GM23338 (cell line): Measurements from ENCODE around the gene TMEM114. TPM values are rescaled to one million over a fixed set of nuclear protein-coding genes. Genes with fewer than 3 reads are reported as not detected.

Experiments used
- ATAC-seq: fragments of 200-7000 bp; cut with Tn5 transposase; 3 replicates; pipeline ENCODE4 v1.9.1; 2020
- DNase-seq: peaks from one replicate; pipeline ENCODE4 v3.0.0-alpha.2; 2015; ENCODE audit warnings: low spot score
- H2AFZ ChIP-seq: fragments of 200-600 bp; sonication (generic); 2 replicates; pipeline ENCODE4 v1.8.0; 2016; ENCODE audit warnings: antibody characterized with exemption, mild to moderate bottlenecking, moderate library complexity
- H3F3A ChIP-seq: fragments of 200-600 bp; sonication (generic); replicated peaks from 2 replicates; pipeline ENCODE4 v1.8.0; 2017; ENCODE audit warnings: antibody characterized with exemption, mixed run types, low read depth
- H3K27ac ChIP-seq: fragments of 200-600 bp; sonication (generic); 2 replicates; pipeline ENCODE4 v1.6.1; 2016; ENCODE audit warnings: low read depth
- H3K27me3 ChIP-seq: fragments of 200-600 bp; sonication (generic); 2 replicates; pipeline ENCODE4 v1.8.0; 2016; ENCODE audit warnings: mild to moderate bottlenecking, mixed run types, moderate library complexity; ENCODE audit not compliant: insufficient read depth
- H3K36me3 ChIP-seq: fragments of 200-600 bp; sonication (generic); 2 replicates; pipeline ENCODE4 v1.8.0; 2016; ENCODE audit warnings: mild to moderate bottlenecking; ENCODE audit not compliant: insufficient read depth
- H3K4me1 ChIP-seq: fragments of 200-600 bp; sonication (generic); 2 replicates; pipeline ENCODE4 v1.8.0; 2016; ENCODE audit warnings: mild to moderate bottlenecking, moderate library complexity; ENCODE audit not compliant: insufficient read depth
- H3K4me2 ChIP-seq: fragments of 200-600 bp; sonication (generic); 2 replicates; pipeline ENCODE4 v1.7.1; 2017; ENCODE audit warnings: mixed run types
- H3K4me3 ChIP-seq: fragments of 200-600 bp; sonication (generic); 2 replicates; pipeline ENCODE4 v1.6.1; 2016; ENCODE audit warnings: mixed run types
- H3K79me2 ChIP-seq: fragments of 200-600 bp; sonication (generic); replicated peaks from 2 replicates; pipeline ENCODE4 v1.8.0; 2017; ENCODE audit warnings: mild to moderate bottlenecking; ENCODE audit not compliant: insufficient read depth
- H3K9me2 ChIP-seq: fragments of 200-600 bp; sonication (generic); 2 replicates; pipeline ENCODE4 v1.8.0; 2017; ENCODE audit not compliant: insufficient read depth
- H4K20me1 ChIP-seq: fragments of 200-600 bp; sonication (generic); replicated peaks from 2 replicates; pipeline ENCODE4 v1.8.0; 2017; ENCODE audit warnings: mild to moderate bottlenecking; ENCODE audit not compliant: insufficient read depth
- H3K27ac Mint-ChIP-seq: 2 replicates; pipeline ENCODE4 v1.8.0; 2020; ENCODE audit warnings: inconsistent platforms, mild to moderate bottlenecking, moderate library complexity, mixed read lengths
- H3K27me3 Mint-ChIP-seq: 3 replicates; pipeline ENCODE4 v1.8.0; 2022; ENCODE audit warnings: low read depth, mild to moderate bottlenecking, moderate library complexity, mixed read lengths, inconsistent platforms; ENCODE audit not compliant: insufficient read depth, poor library complexity
- H3K36me3 Mint-ChIP-seq: 3 replicates; pipeline ENCODE4 v1.8.0; 2021; ENCODE audit warnings: low read depth, mild to moderate bottlenecking, inconsistent platforms, moderate library complexity, mixed read lengths
- H3K4me1 Mint-ChIP-seq: 3 replicates; pipeline ENCODE4 v1.8.0; 2020; ENCODE audit warnings: mild to moderate bottlenecking, inconsistent platforms, mixed read lengths
- H3K4me3 Mint-ChIP-seq: 3 replicates; pipeline ENCODE4 v1.8.0; 2021; ENCODE audit warnings: moderate library complexity, mild to moderate bottlenecking, inconsistent platforms, mixed read lengths
- H3K9me3 Mint-ChIP-seq: 3 replicates; pipeline ENCODE4 v1.8.0; 2020; ENCODE audit warnings: moderate library complexity, mild to moderate bottlenecking, inconsistent platforms, mixed read lengths
- CREB1 ChIP-seq: fragments of 250-450 bp; sonication (Bioruptor Pico); IDR thresholded peaks from 2 replicates; pipeline ENCODE4 v1.5.0; 2020; ENCODE audit warnings: low read depth, mild to moderate bottlenecking, moderate library complexity
- EZH2 ChIP-seq: fragments of 200-600 bp; sonication (generic); IDR thresholded peaks from one replicate; pipeline ENCODE4 v1.8.0; 2017; ENCODE audit warnings: antibody characterized with exemption, mild to moderate bottlenecking, low read depth; ENCODE audit not compliant: unreplicated experiment
- EZH2phosphoT487 ChIP-seq: fragments of 200-600 bp; sonication (generic); IDR thresholded peaks from one replicate; pipeline ENCODE4 v1.8.1; 2018; ENCODE audit warnings: antibody characterized with exemption; ENCODE audit not compliant: unreplicated experiment
- NANOG ChIP-seq: IDR thresholded peaks from 2 replicates; pipeline ENCODE4 v1.6.1; 2016; ENCODE audit warnings: antibody characterized with exemption, borderline replicate concordance
- POLR2AphosphoS5 ChIP-seq: IDR thresholded peaks from 2 replicates; pipeline ENCODE4 v1.6.1; 2016; ENCODE audit warnings: antibody characterized with exemption, low read depth
- ZNF114 ChIP-seq: fragments of 250-450 bp; sonication (Bioruptor Pico); IDR thresholded peaks from 2 replicates; pipeline ENCODE4 v1.5.0; 2020; ENCODE audit warnings: mild to moderate bottlenecking, moderate library complexity
- ZNF331 ChIP-seq: fragments of 250-450 bp; sonication (Bioruptor Pico); IDR thresholded peaks from 2 replicates; pipeline ENCODE4 v1.5.0; 2020; ENCODE audit warnings: low read depth, mild to moderate bottlenecking, moderate library complexity
- polyA plus RNA-seq: library from polyadenylated mRNA; unstranded; fragments of >200 nt; fragmentation: Nextera tagmentation; extraction: Ambion mirVana; gene quantifications from 2 replicates; pipeline ENCODE4 v1.2.1, GENCODE V29; 2016
- total RNA-seq: library from RNA; depleted of rRNA; stranded (reverse); fragments of >200 nt; shearing (Covaris generic); gene quantifications from 2 replicates; pipeline ENCODE4 v1.2.3, GENCODE V29; 2014
- TF ChIP-seq, protein P1 (sequence below): fragments of 250-450 bp; sonication (Bioruptor Pico); IDR thresholded peaks from 2 replicates; pipeline ENCODE4 v1.5.0; 2020; ENCODE audit warnings: mild to moderate bottlenecking, moderate library complexity

Gene TMEM114
- total and polyA plus RNA-seq, 2 experiments from 2014 or later = 0.47 to 0.52 TPM

DNA sequence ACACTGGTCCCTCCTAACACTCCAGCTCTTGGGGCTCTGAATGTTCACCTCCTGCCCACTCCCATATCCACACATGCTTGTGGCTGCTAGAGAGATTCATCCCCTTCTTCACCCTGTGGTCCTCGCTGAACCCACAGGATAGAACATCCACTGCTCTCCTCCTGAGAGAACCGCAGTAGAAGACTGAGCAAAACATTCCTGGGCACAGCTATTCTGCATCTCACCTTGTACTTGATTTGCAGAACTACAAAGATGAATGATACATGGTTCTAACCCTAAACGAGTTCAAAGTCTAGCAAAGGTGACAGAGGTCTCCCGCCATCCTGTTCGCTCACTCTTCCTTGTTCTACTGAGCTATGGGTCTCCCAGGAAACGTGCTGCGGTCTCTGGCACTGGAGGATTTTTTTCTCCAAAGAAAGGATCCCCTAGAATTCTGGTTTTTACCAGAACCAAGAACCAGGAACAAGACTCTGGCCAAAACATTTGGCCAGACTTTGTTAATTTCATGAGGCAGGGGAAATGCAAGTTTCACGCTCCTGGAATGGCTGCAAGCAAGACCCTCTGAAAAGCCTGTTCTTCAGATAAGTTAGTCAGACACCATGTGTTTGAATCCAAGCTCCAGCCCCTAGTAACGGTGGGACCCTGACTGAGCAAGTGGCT lies 39.5 kb downstream of the TMEM114 start (continued):
- no peak for TF ChIP-seq EZH2phosphoT487

DNA sequence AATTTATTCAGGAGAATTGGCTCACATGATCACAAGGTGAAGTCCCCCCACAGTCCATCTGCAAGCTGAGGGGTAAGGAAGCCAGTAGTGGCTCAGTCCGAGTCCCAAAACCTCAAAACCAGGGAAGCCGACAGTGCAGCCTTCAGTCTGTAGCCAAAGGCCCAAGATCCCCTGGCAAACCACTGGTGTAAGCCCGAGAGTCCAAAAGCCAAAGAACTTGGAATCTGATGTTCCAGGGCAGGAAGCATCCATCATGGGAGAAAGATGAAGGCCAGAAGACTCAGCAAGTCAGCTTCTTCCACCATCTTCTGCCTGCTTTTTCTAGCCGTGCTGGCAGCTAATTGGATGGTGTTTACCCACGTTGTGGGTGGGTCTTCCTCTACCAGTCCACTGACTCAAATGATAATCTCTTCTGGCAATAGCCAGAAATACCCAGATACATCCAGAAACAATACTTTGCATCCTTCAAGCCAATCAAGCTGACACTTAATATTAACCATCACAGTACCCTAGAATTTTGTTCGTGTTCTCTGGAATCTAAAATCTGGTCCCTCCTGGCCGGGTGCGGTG lies 40.4 kb downstream of the TMEM114 start:
- no peak for ATAC-seq
- H3K9me2 ChIP-seq = no peaks in the 10 kb centered on the region
- no peak overlapping the region for H3K27ac ChIP-seq
- Mint-ChIP-seq H3K27ac (no peak overlapping the region), H3K4me3 (no peak overlapping the region), H3K27me3 (peaks cover 8% of the 10 kb centered on the region), H3K4me1 (peaks cover 11% of the 10 kb centered on the region), H3K9me3 (no peaks in the 10 kb centered on the region), H3K36me3 (no peaks in the 10 kb centered on the region)
- H3K79me2 ChIP-seq = no peaks in the 10 kb centered on the region
- H3K27me3 ChIP-seq = no peaks in the 10 kb centered on the region
- H3K4me3 ChIP-seq = no peak overlapping the region
- TF ChIP-seq, protein P1, sequence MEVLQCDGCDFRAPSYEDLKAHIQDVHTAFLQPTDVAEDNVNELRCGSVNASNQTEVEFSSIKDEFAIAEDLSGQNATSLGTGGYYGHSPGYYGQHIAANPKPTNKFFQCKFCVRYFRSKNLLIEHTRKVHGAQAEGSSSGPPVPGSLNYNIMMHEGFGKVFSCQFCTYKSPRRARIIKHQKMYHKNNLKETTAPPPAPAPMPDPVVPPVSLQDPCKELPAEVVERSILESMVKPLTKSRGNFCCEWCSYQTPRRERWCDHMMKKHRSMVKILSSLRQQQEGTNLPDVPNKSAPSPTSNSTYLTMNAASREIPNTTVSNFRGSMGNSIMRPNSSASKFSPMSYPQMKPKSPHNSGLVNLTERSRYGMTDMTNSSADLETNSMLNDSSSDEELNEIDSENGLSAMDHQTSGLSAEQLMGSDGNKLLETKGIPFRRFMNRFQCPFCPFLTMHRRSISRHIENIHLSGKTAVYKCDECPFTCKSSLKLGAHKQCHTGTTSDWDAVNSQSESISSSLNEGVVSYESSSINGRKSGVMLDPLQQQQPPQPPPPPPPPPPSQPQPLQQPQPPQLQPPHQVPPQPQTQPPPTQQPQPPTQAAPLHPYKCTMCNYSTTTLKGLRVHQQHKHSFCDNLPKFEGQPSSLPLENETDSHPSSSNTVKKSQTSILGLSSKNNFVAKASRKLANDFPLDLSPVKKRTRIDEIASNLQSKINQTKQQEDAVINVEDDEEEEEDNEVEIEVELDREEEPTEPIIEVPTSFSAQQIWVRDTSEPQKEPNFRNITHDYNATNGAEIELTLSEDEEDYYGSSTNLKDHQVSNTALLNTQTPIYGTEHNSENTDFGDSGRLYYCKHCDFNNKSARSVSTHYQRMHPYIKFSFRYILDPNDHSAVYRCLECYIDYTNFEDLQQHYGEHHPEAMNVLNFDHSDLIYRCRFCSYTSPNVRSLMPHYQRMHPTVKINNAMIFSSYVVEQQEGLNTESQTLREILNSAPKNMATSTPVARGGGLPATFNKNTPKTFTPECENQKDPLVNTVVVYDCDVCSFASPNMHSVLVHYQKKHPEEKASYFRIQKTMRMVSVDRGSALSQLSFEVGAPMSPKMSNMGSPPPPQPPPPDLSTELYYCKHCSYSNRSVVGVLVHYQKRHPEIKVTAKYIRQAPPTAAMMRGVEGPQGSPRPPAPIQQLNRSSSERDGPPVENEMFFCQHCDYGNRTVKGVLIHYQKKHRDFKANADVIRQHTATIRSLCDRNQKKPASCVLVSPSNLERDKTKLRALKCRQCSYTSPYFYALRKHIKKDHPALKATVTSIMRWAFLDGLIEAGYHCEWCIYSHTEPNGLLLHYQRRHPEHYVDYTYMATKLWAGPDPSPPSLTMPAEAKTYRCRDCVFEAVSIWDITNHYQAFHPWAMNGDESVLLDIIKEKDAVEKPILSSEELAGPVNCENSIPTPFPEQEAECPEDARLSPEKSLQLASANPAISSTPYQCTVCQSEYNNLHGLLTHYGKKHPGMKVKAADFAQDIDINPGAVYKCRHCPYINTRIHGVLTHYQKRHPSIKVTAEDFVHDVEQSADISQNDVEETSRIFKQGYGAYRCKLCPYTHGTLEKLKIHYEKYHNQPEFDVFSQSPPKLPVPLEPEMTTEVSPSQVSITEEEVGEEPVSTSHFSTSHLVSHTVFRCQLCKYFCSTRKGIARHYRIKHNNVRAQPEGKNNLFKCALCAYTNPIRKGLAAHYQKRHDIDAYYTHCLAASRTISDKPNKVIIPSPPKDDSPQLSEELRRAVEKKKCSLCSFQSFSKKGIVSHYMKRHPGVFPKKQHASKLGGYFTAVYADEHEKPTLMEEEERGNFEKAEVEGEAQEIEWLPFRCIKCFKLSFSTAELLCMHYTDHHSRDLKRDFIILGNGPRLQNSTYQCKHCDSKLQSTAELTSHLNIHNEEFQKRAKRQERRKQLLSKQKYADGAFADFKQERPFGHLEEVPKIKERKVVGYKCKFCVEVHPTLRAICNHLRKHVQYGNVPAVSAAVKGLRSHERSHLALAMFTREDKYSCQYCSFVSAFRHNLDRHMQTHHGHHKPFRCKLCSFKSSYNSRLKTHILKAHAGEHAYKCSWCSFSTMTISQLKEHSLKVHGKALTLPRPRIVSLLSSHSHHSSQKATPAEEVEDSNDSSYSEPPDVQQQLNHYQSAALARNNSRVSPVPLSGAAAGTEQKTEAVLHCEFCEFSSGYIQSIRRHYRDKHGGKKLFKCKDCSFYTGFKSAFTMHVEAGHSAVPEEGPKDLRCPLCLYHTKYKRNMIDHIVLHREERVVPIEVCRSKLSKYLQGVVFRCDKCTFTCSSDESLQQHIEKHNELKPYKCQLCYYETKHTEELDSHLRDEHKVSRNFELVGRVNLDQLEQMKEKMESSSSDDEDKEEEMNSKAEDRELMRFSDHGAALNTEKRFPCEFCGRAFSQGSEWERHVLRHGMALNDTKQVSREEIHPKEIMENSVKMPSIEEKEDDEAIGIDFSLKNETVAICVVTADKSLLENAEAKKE (CRISPR knock-in tag) = no peak
- no peak for TF ChIP-seq EZH2
- TF ChIP-seq ZNF114 (CRISPR knock-in tag) = no peak
- TF ChIP-seq ZNF331 (CRISPR knock-in tag) = no peak
- no peak for TF ChIP-seq POLR2AphosphoS5
- no peak for TF ChIP-seq EZH2phosphoT487
- TF ChIP-seq CREB1 (CRISPR knock-in tag) = no peak
- no peak for TF ChIP-seq NANOG
- H3K4me1 ChIP-seq = no peaks in the 10 kb centered on the region
- no peaks in the 10 kb centered on the region for H3K36me3 ChIP-seq
- H2AFZ ChIP-seq = no peak overlapping the region
- no peak for DNase-seq
- H3F3A ChIP-seq = no peaks in the 10 kb centered on the region
- no peak overlapping the region for H3K4me2 ChIP-seq
- no peaks in the 10 kb centered on the region for H4K20me1 ChIP-seq
